SK-N-SH treated with all-trans-retinoic acid at 6 μM for 48 hours (cell line): ENCODE results near the gene HDAC4.

Source experiments
- ATAC-seq: fragments of 200-7000 bp; cut with Tn5 transposase; 3 replicates; pipeline ENCODE4 v1.9.1; 2020; ENCODE audit warnings: mild to moderate bottlenecking, moderate library complexity
- ARNTL ChIP-seq: fragments of 450-650 bp; formaldehyde crosslinking; IDR thresholded peaks from 2 replicates; pipeline ENCODE4 v1.5.0; 2020; ENCODE audit warnings: low read depth, mild to moderate bottlenecking, moderate library complexity, borderline replicate concordance
- BACH2 ChIP-seq: fragments of 250-450 bp; sonication (Bioruptor Pico); IDR thresholded peaks from 2 replicates; pipeline ENCODE4 v1.9.0; 2021; ENCODE audit warnings: mild to moderate bottlenecking, borderline replicate concordance
- CREB5 ChIP-seq: fragments of 250-450 bp; sonication (Bioruptor Pico); IDR thresholded peaks from 2 replicates; pipeline ENCODE4 v1.5.1; 2020; ENCODE audit warnings: low read depth, mild to moderate bottlenecking, moderate library complexity
- CSDC2 ChIP-seq: fragments of 250-450 bp; sonication (Bioruptor Pico); IDR thresholded peaks from 2 replicates; pipeline ENCODE4 v1.5.0; 2020; ENCODE audit warnings: mild to moderate bottlenecking, moderate library complexity
- CSRNP3 ChIP-seq: fragments of 250-450 bp; sonication (Bioruptor Pico); IDR thresholded peaks from 2 replicates; pipeline ENCODE4 v1.5.1; 2021; ENCODE audit warnings: mild to moderate bottlenecking, moderate library complexity
- ESRRG ChIP-seq: fragments of 250-450 bp; sonication (Bioruptor Pico); IDR thresholded peaks from 2 replicates; pipeline ENCODE4 v1.6.1; 2021; ENCODE audit warnings: mild to moderate bottlenecking
- GLIS3 ChIP-seq: fragments of 250-450 bp; sonication (Bioruptor Pico); IDR thresholded peaks from 2 replicates; pipeline ENCODE4 v1.5.0; 2020; ENCODE audit warnings: mild to moderate bottlenecking, moderate library complexity
- ISL1 ChIP-seq: fragments of 250-450 bp; sonication (Bioruptor Pico); IDR thresholded peaks from 2 replicates; pipeline ENCODE4 v2.1.2; 2022; ENCODE audit warnings: mild to moderate bottlenecking, moderate library complexity
- OSR1 ChIP-seq: fragments of 250-450 bp; sonication (Bioruptor Pico); IDR thresholded peaks from 2 replicates; pipeline ENCODE4 v1.8.0; 2022; ENCODE audit warnings: moderate library complexity, mild to moderate bottlenecking, inconsistent platforms
- PATZ1 ChIP-seq: fragments of 250-450 bp; sonication (Bioruptor Pico); IDR thresholded peaks from 2 replicates; pipeline ENCODE4 v1.8.0; 2020; ENCODE audit warnings: mild to moderate bottlenecking, moderate library complexity, borderline replicate concordance
- POU6F1 ChIP-seq: fragments of 250-450 bp; sonication (Bioruptor Pico); IDR thresholded peaks from 2 replicates; pipeline ENCODE4 v1.8.0; 2021; ENCODE audit warnings: low read depth, mild to moderate bottlenecking, moderate library complexity, borderline replicate concordance
- PPARA ChIP-seq: fragments of 250-450 bp; sonication (Bioruptor Pico); IDR thresholded peaks from 2 replicates; pipeline ENCODE4 v1.5.0; 2020; ENCODE audit warnings: mild to moderate bottlenecking, borderline replicate concordance
- RARB ChIP-seq: fragments of 250-450 bp; sonication (Bioruptor Pico); IDR thresholded peaks from 2 replicates; pipeline ENCODE4 v1.8.0; 2021; ENCODE audit warnings: mild to moderate bottlenecking, moderate library complexity
- SNAI2 ChIP-seq: fragments of 250-450 bp; sonication (Bioruptor Pico); IDR thresholded peaks from 2 replicates; pipeline ENCODE4 v1.5.0; 2020; ENCODE audit warnings: mild to moderate bottlenecking, moderate library complexity
- TCF4 ChIP-seq: fragments of 250-450 bp; sonication (Bioruptor Pico); IDR thresholded peaks from 2 replicates; pipeline ENCODE4 v1.8.0; 2021; ENCODE audit warnings: mild to moderate bottlenecking, moderate library complexity, borderline replicate concordance
- TOX ChIP-seq: fragments of 250-450 bp; sonication (Bioruptor Pico); IDR thresholded peaks from 2 replicates; pipeline ENCODE4 v1.8.0; 2021; ENCODE audit warnings: mild to moderate bottlenecking, moderate library complexity, borderline replicate concordance
- ZC3H10 ChIP-seq: fragments of 250-450 bp; sonication (Bioruptor Pico); IDR thresholded peaks from 2 replicates; pipeline ENCODE4 v1.5.1; 2021; ENCODE audit warnings: mild to moderate bottlenecking, moderate library complexity
- ZFP3 ChIP-seq: fragments of 250-450 bp; sonication (Bioruptor Pico); IDR thresholded peaks from 2 replicates; pipeline ENCODE4 v1.5.0; 2020; ENCODE audit warnings: mild to moderate bottlenecking, moderate library complexity
- ZFP30 ChIP-seq: fragments of 450-650 bp; formaldehyde crosslinking; IDR thresholded peaks from 2 replicates; pipeline ENCODE4 v1.5.0; 2022; ENCODE audit warnings: mild to moderate bottlenecking, moderate library complexity
- ZNF565 ChIP-seq: fragments of 450-650 bp; formaldehyde crosslinking; conservative IDR thresholded peaks from 2 replicates; pipeline ENCODE4 v1.5.0; 2020; ENCODE audit warnings: low read depth, mild to moderate bottlenecking, moderate library complexity
- ZNF70 ChIP-seq: fragments of 450-650 bp; formaldehyde crosslinking; IDR thresholded peaks from 2 replicates; pipeline ENCODE4 v1.5.0; 2020; ENCODE audit warnings: mild to moderate bottlenecking, moderate library complexity
- ZNF8 ChIP-seq: fragments of 450-650 bp; formaldehyde crosslinking; IDR thresholded peaks from 2 replicates; pipeline ENCODE4 v1.5.0; 2020; ENCODE audit warnings: mild to moderate bottlenecking, moderate library complexity
- TF ChIP-seq, protein P1 (sequence below): fragments of 250-450 bp; sonication (Bioruptor Pico); IDR thresholded peaks from 2 replicates; pipeline ENCODE4 v1.5.0; 2020; ENCODE audit warnings: mild to moderate bottlenecking, moderate library complexity

The HDAC4 gene

DNA sequence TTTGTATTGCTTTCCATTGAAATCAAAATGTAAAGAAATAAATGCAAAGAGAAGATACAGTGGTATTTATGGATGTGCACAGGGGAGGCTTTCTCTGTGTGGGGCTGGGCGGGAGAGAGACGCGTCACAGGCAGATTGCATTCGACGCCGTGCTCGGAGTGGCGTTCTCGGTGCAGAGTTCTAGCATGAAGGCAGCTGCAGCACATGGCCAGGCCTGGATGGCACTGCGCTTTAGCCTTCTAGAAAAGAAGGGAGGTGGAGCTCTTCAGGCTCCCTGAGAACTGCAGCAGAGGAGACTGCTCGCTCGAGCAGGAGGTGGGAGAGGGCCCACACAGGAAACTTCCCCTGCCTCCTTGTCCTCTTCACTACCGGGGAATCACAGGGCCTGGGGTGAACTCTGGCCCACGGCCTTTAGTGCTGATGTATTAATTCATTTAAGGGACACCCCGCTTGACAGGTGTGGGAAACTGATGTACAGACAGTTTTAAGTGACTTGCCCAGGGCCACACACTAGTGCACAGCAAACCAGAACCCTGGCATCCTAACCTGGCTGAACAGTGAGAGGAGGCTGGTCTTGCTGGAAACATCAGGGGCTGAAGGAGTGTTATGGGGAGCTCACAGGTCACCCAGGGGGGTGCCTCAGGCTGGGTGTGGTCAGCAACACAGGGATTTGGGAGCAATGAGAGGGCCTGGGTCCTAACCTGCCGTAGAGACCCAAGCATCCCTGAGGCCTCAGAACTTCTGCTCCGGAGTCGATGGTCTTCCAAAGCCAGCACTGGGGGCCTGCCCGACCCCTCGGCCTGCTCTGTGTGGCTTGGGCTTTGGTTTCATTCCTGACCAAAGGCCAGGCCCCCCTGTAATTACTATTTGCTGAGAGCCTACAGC lies 199.9 kb downstream of the HDAC4 start:
- TF ChIP-seq RARB (no peak), ZNF565 (no peak), ARNTL (CRISPR knock-in tag) (no peak), ZNF8 (CRISPR knock-in tag) (no peak), GLIS3 (CRISPR knock-in tag) (no peak), PATZ1 (CRISPR knock-in tag) (no peak), TOX (CRISPR knock-in tag) (no peak), PPARA (no peak), CREB5 (CRISPR knock-in tag) (no peak), ISL1 (CRISPR knock-in tag) (no peak), ZNF70 (no peak), ZFP30 (CRISPR knock-in tag) (no peak), TCF4 (CRISPR knock-in tag) (no peak), SNAI2 (CRISPR knock-in tag) (no peak), ESRRG (CRISPR knock-in tag) (no peak), ZFP3 (CRISPR knock-in tag) (no peak), BACH2 (CRISPR knock-in tag) (no peak), CSDC2 (no peak)
- TF ChIP-seq, all 23 proteins: peak for 0
- ATAC-seq = no peak

DNA sequence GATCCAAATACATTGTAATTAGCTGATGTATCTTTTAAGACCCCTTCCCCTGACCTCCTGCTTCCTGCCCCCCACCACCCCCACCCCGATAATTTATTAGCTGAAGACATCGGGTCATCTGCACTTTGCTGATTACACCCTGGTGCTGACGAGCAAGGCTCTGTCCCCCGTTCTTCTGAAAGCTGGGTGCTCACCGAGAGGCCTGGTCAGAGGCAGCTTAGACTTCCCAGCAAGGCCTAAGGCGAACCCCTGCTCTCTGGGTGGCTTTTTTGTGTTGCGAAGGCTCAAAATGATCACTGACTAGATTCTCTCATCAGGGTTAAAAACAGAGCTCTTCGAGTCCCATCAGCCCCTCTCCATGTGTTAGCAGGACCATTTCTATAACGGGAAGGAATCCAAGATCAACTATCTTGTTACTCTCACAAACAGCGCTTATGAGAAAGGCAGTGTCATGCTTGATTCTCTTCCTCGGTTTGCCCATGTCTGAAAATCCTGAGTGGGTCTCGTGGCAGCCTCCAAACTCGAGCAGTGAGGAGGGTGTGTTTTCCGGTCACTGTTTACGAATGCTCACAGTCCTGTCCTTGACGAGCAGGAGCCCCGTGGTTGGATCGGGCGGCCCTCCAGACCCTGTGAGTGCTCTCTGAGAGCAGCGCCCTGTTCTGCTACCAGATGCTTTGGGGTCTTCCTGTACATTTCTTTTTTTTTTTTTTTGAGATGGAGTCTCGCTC lies 201.6 kb downstream of the HDAC4 start:
- ATAC-seq = no peak
- no peak for TF ChIP-seq CSRNP3 (CRISPR knock-in tag)
- TF ChIP-seq ZC3H10 (CRISPR knock-in tag) = no peak
- no peak for TF ChIP-seq BACH2 (CRISPR knock-in tag)
- no peak for TF ChIP-seq ZNF70
- no peak for TF ChIP-seq POU6F1 (CRISPR knock-in tag)
- no peak for TF ChIP-seq TCF4 (CRISPR knock-in tag)
- no peak for TF ChIP-seq OSR1 (CRISPR knock-in tag)
- TF ChIP-seq ESRRG (CRISPR knock-in tag) = no peak
- no peak for TF ChIP-seq GLIS3 (CRISPR knock-in tag)
- TF ChIP-seq ZNF8 (CRISPR knock-in tag) = no peak
- no peak for TF ChIP-seq PPARA
- TF ChIP-seq ZFP3 (CRISPR knock-in tag) = no peak
- TF ChIP-seq ZFP30 (CRISPR knock-in tag) = no peak
- no peak for TF ChIP-seq CSDC2
- no peak for TF ChIP-seq TOX (CRISPR knock-in tag)
- no peak for TF ChIP-seq RARB
- TF ChIP-seq, protein P1, sequence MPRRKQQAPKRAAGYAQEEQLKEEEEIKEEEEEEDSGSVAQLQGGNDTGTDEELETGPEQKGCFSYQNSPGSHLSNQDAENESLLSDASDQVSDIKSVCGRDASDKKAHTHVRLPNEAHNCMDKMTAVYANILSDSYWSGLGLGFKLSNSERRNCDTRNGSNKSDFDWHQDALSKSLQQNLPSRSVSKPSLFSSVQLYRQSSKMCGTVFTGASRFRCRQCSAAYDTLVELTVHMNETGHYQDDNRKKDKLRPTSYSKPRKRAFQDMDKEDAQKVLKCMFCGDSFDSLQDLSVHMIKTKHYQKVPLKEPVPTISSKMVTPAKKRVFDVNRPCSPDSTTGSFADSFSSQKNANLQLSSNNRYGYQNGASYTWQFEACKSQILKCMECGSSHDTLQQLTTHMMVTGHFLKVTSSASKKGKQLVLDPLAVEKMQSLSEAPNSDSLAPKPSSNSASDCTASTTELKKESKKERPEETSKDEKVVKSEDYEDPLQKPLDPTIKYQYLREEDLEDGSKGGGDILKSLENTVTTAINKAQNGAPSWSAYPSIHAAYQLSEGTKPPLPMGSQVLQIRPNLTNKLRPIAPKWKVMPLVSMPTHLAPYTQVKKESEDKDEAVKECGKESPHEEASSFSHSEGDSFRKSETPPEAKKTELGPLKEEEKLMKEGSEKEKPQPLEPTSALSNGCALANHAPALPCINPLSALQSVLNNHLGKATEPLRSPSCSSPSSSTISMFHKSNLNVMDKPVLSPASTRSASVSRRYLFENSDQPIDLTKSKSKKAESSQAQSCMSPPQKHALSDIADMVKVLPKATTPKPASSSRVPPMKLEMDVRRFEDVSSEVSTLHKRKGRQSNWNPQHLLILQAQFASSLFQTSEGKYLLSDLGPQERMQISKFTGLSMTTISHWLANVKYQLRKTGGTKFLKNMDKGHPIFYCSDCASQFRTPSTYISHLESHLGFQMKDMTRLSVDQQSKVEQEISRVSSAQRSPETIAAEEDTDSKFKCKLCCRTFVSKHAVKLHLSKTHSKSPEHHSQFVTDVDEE (CRISPR knock-in tag) = no peak
- TF ChIP-seq CREB5 (CRISPR knock-in tag) = no peak
- TF ChIP-seq ZNF565 = no peak
- no peak for TF ChIP-seq ARNTL (CRISPR knock-in tag)
- TF ChIP-seq, all 23 proteins: peak for 0
